ENCODE results near the gene GPS1. TPM values are rescaled to one million over a fixed set of nuclear protein-coding genes. Genes with fewer than 3 reads are reported as not detected.
A peak's percentile ranks its signal among the peaks of the same experiment; 100 is the strongest.

The GPS1 gene
- total and polyA plus RNA-seq, 9 of the 15 experiments (the other 6 are each of a cell fraction or from before 2014, with no cell fraction given): 3.1 to 167 (median 69.9) TPM

DNA sequence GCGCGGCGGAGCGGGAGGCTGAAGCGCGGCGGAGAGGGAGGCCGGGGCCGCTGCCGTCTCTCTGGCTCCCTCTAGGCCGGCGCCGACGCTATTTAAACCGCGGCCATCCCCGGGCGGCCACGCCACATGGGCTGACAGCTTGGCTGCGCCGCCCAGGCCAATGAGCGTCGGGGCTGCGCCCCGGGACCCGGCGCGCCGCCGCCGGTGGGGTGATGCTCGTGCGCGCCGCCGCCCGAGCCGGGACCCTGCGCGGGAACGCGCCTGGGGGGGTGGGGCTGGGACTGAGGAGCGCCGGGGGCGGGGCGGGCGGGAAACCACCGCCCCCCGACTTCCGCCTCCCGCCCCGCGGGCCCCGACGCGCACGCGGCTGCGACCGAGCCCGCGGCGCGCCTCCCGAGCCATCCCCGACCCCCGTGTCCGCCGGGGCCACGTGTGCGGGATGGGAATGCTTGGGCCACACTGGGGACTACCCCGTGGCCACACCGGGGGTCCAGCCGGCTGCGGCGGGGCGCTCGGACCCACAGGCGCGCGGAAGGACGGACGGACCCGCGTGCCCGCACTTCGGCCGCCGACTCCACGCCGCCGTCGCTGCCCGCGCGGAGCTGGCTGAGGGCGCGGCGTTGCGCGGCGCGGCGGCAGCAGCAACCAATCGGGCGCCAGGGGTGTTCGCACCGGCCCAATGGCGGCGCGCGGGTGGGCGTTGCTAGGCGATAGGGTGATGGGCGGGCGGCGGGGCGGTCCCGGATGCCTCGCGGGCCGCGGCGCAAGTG is 46.7 kb downstream of the GPS1 start, which contains the start of gene FASN (continued):
- TF ChIP-seq, protein P1, sequence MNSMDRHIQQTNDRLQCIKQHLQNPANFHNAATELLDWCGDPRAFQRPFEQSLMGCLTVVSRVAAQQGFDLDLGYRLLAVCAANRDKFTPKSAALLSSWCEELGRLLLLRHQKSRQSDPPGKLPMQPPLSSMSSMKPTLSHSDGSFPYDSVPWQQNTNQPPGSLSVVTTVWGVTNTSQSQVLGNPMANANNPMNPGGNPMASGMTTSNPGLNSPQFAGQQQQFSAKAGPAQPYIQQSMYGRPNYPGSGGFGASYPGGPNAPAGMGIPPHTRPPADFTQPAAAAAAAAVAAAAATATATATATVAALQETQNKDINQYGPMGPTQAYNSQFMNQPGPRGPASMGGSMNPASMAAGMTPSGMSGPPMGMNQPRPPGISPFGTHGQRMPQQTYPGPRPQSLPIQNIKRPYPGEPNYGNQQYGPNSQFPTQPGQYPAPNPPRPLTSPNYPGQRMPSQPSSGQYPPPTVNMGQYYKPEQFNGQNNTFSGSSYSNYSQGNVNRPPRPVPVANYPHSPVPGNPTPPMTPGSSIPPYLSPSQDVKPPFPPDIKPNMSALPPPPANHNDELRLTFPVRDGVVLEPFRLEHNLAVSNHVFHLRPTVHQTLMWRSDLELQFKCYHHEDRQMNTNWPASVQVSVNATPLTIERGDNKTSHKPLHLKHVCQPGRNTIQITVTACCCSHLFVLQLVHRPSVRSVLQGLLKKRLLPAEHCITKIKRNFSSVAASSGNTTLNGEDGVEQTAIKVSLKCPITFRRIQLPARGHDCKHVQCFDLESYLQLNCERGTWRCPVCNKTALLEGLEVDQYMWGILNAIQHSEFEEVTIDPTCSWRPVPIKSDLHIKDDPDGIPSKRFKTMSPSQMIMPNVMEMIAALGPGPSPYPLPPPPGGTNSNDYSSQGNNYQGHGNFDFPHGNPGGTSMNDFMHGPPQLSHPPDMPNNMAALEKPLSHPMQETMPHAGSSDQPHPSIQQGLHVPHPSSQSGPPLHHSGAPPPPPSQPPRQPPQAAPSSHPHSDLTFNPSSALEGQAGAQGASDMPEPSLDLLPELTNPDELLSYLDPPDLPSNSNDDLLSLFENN (IDR thresholded peaks at IDR 0.05; ENCODE audit: low read depth in 2 of 2, low read length in 2 of 2): no peak
- TF ChIP-seq, protein P2, sequence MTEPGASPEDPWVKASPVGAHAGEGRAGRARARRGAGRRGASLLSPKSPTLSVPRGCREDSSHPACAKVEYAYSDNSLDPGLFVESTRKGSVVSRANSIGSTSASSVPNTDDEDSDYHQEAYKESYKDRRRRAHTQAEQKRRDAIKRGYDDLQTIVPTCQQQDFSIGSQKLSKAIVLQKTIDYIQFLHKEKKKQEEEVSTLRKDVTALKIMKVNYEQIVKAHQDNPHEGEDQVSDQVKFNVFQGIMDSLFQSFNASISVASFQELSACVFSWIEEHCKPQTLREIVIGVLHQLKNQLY (CRISPR knock-in tag; conservative IDR thresholded peaks at IDR 0.05): 0 out of 4 replicates have a peak, but pooled peaks of 1 of the 2 experiments have one; percentile 25
- peak; percentile 80 for TF ChIP-seq TAF1 (IDR thresholded peaks at IDR 0.05; ENCODE audit: control insufficient read depth, extremely low read depth, insufficient read depth, low read length, severe bottlenecking)
- TF ChIP-seq NEUROD1 (IDR thresholded peaks at IDR 0.05; ENCODE audit: borderline replicate concordance, low read depth, low read length, partially characterized antibody): peak; percentile 91
- no peak for TF ChIP-seq ZFPM2 (CRISPR knock-in tag; IDR thresholded peaks at IDR 0.05)
- 0 out of 2 replicates have a peak, but pooled peaks have one; percentile 25 for TF ChIP-seq DMBX1 (CRISPR knock-in tag; IDR thresholded peaks at IDR 0.05; ENCODE audit: borderline replicate concordance)
- TF ChIP-seq FOXP1 (CRISPR knock-in tag; IDR thresholded peaks at IDR 0.05): peak; percentile 69; the same call in 1 of the 2 replicates
- peak; percentile 84; the same call in 1 of the 2 replicates for TF ChIP-seq CBX1 (IDR thresholded peaks at IDR 0.05; ENCODE audit: low read depth)
- TF ChIP-seq POLR2A (conservative IDR thresholded peaks at IDR 0.05): peak; percentile 84
- peak; percentile 65 for TF ChIP-seq SUPT5H (IDR thresholded peaks at IDR 0.05)
- TF ChIP-seq SREBF1 (IDR thresholded peaks at IDR 0.05; ENCODE audit: borderline replicate concordance, low read depth, low read length): peak; percentile 98
- TF ChIP-seq, protein P3, sequence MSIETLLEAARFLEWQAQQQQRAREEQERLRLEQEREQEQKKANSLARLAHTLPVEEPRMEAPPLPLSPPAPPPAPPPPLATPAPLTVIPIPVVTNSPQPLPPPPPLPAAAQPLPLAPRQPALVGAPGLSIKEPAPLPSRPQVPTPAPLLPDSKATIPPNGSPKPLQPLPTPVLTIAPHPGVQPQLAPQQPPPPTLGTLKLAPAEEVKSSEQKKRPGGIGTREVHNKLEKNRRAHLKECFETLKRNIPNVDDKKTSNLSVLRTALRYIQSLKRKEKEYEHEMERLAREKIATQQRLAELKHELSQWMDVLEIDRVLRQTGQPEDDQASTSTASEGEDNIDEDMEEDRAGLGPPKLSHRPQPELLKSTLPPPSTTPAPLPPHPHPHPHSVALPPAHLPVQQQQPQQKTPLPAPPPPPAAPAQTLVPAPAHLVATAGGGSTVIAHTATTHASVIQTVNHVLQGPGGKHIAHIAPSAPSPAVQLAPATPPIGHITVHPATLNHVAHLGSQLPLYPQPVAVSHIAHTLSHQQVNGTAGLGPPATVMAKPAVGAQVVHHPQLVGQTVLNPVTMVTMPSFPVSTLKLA (conservative IDR thresholded peaks at IDR 0.05): peak; percentile 36 to 74; a peak in 3 of 4 replicates
- no peak for TF ChIP-seq ETV6 (IDR thresholded peaks at IDR 0.05; ENCODE audit: borderline replicate concordance in 1 of 2, low read depth in 2 of 2, low read length in 1 of 2)
- TF ChIP-seq ETV6 (CRISPR knock-in tag; IDR thresholded peaks at IDR 0.05; ENCODE audit: borderline replicate concordance): no peak
- TF ChIP-seq PHB2 (IDR thresholded peaks at IDR 0.05; ENCODE audit: low read depth): no peak
- peak; percentile 81 for TF ChIP-seq RB1 (IDR thresholded peaks at IDR 0.05; ENCODE audit: low read depth)
- TF ChIP-seq ZNF589 (CRISPR knock-in tag; IDR thresholded peaks at IDR 0.05; ENCODE audit: low read depth): peak; percentile 90
- TF ChIP-seq GABPA (tag; conservative IDR thresholded peaks at IDR 0.05; ENCODE audit: low read depth): peak; percentile 92
- TF ChIP-seq GTF2E2 (tag; IDR thresholded peaks at IDR 0.05): peak; percentile 74; the same call in 1 of the 2 replicates
- no peak for TF ChIP-seq JUNB (CRISPR knock-in tag; conservative IDR thresholded peaks at IDR 0.05)
- no peak for TF ChIP-seq PURB (CRISPR knock-in tag; IDR thresholded peaks at IDR 0.05; ENCODE audit: low read depth)
- TF ChIP-seq MTF1 (CRISPR knock-in tag; IDR thresholded peaks at IDR 0.05; ENCODE audit: borderline replicate concordance): no peak

Measured in K562 (cell line).